ENCODE results near the gene ITPK1.

Gene ITPK1

GRCh38 chr14:93050761-93051160, 65.0 kb downstream of the ITPK1 start:
- Histone ChIP-seq H3K4me3 (ENCODE audit: low read depth, low read length) (no peak overlapping the region), H3K27me3 (ENCODE audit: insufficient read depth, low read length) (no peaks in the 10 kb centered on the region), H3K79me2 (ENCODE audit: control insufficient read depth, insufficient read depth, low read length, unreplicated experiment) (no peaks in the 10 kb centered on the region), H3K27ac (ENCODE audit: low read depth, low read length) (no peak overlapping the region), H3K36me3 (ENCODE audit: insufficient read depth, low read length) (no peaks in the 10 kb centered on the region), H2AFZ (ENCODE audit: low read length, unreplicated experiment) (no peak overlapping the region), H3K4me1 (ENCODE audit: control insufficient read depth, insufficient read depth, low read length, unreplicated experiment) (peaks cover 15% of the 10 kb centered on the region)

- Histone ChIP-seq H2AFZ (ENCODE audit: low read length, unreplicated experiment) (no peak overlapping the region), H3K27me3 (ENCODE audit: insufficient read depth, low read length) (no peaks in the 10 kb centered on the region), H3K36me3 (ENCODE audit: insufficient read depth, low read length) (no peaks in the 10 kb centered on the region), H3K4me1 (ENCODE audit: control insufficient read depth, insufficient read depth, low read length, unreplicated experiment) (peaks cover 22% of the 10 kb centered on the region), H3K4me3 (ENCODE audit: low read depth, low read length) (no peak overlapping the region), H3K27ac (ENCODE audit: low read depth, low read length) (no peak overlapping the region), H3K79me2 (ENCODE audit: control insufficient read depth, insufficient read depth, low read length, unreplicated experiment) (no peaks in the 10 kb centered on the region)
Measured at GRCh38 chr14:93049867-93050331, 65.8 kb downstream of the ITPK1 start.

DNA sequence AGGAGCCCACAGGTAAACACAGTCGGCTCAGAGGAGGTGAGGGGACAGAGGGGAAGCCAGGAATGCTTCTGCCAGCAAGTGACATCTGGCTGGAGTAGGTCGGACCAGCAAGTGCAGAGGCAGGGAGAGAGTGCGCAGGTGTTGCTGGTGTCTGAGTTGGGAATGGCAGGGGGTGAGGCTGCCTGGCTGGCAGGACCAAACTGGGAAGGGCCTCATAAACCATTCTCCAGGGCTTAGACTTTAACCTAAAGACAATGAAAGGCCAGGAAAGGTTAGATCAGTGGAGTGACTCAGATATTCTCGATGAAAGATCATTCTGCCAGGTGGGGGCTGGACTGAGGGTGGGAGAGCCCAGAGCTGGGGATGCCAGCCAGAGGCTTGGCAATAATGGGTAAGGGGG, 66.4 kb downstream of the ITPK1 start:
- H3K4me3 ChIP-seq (ENCODE audit: low read depth, low read length), result no peak overlapping the region
- H3K27ac ChIP-seq (ENCODE audit: low read depth, low read length), result no peak overlapping the region
- no peak overlapping the region for H2AFZ ChIP-seq (ENCODE audit: low read length, unreplicated experiment)
- H3K36me3 ChIP-seq (ENCODE audit: insufficient read depth, low read length), result no peaks in the 10 kb centered on the region
- no peaks in the 10 kb centered on the region for H3K79me2 ChIP-seq (ENCODE audit: control insufficient read depth, insufficient read depth, low read length, unreplicated experiment)
- no peaks in the 10 kb centered on the region for H3K27me3 ChIP-seq (ENCODE audit: insufficient read depth, low read length)
- H3K4me1 ChIP-seq (ENCODE audit: control insufficient read depth, insufficient read depth, low read length, unreplicated experiment), result peaks cover 27% of the 10 kb centered on the region

GRCh38 chr14:93048843-93049242, 66.9 kb downstream of the ITPK1 start:
- H2AFZ ChIP-seq (ENCODE audit: low read length, unreplicated experiment), result no peak overlapping the region
- H3K79me2 ChIP-seq (ENCODE audit: control insufficient read depth, insufficient read depth, low read length, unreplicated experiment), result no peaks in the 10 kb centered on the region
- no peaks in the 10 kb centered on the region for H3K27me3 ChIP-seq (ENCODE audit: insufficient read depth, low read length)
- H3K4me3 ChIP-seq (ENCODE audit: low read depth, low read length), result no peak overlapping the region
- no peak overlapping the region for H3K27ac ChIP-seq (ENCODE audit: low read depth, low read length)
- peaks cover 31% of the 10 kb centered on the region for H3K4me1 ChIP-seq (ENCODE audit: control insufficient read depth, insufficient read depth, low read length, unreplicated experiment)
- H3K36me3 ChIP-seq (ENCODE audit: insufficient read depth, low read length), result no peaks in the 10 kb centered on the region

- no peak overlapping the region for H3K4me3 ChIP-seq (ENCODE audit: low read depth, low read length)
- no peaks in the 10 kb centered on the region for H3K36me3 ChIP-seq (ENCODE audit: insufficient read depth, low read length)
- no peaks in the 10 kb centered on the region for H3K27me3 ChIP-seq (ENCODE audit: insufficient read depth, low read length)
- H3K79me2 ChIP-seq (ENCODE audit: control insufficient read depth, insufficient read depth, low read length, unreplicated experiment), result no peaks in the 10 kb centered on the region
- no peak overlapping the region for H3K27ac ChIP-seq (ENCODE audit: low read depth, low read length)
- H2AFZ ChIP-seq (ENCODE audit: low read length, unreplicated experiment), result no peak overlapping the region
- peaks cover 43% of the 10 kb centered on the region for H3K4me1 ChIP-seq (ENCODE audit: control insufficient read depth, insufficient read depth, low read length, unreplicated experiment)
Measured at GRCh38 chr14:93047661-93048060, 68.1 kb downstream of the ITPK1 start.

DNA sequence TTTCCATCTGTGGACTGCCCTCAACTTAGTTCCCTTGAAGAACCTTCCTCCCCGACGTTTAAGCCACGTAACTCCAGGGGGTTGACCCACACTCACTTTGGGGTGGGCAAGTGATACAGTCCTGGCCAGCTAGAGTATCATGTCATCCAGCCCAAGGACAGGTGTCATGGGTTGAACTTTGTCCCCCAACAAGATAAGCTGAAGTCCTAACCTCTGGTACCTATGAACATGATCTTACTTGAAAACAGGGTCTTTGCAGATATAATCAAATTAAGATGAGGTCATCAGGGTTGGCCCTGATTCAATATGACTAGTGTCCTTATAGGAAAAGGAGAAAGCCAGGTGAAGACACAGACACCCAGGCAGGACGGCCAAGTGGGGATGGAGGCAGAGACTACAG, 68.6 kb downstream of the ITPK1 start:
- no peak overlapping the region for H3K27ac ChIP-seq (ENCODE audit: low read depth, low read length)
- H3K27me3 ChIP-seq (ENCODE audit: insufficient read depth, low read length), result no peaks in the 10 kb centered on the region
- H3K4me1 ChIP-seq (ENCODE audit: control insufficient read depth, insufficient read depth, low read length, unreplicated experiment), result peaks cover 48% of the 10 kb centered on the region
- H3K4me3 ChIP-seq (ENCODE audit: low read depth, low read length), result no peak overlapping the region
- no peak overlapping the region for H2AFZ ChIP-seq (ENCODE audit: low read length, unreplicated experiment)
- H3K36me3 ChIP-seq (ENCODE audit: insufficient read depth, low read length), result no peaks in the 10 kb centered on the region
- H3K79me2 ChIP-seq (ENCODE audit: control insufficient read depth, insufficient read depth, low read length, unreplicated experiment), result no peaks in the 10 kb centered on the region

DNA sequence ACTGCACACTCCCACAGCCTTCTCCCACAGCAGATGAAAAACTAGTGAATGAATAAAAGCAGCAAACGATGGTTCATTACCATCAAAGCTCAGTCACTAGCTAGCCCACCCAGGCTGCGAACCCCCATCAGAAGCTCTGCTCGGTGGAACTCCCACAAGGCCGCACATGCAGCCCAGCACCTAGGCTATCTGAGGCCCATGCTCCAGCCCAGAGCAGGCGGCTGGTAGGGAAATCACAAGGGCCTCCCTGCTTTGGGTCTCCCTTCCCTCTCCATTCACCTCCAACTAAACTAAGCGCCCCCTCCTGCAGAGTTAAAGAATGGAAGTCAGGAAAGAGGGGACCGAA, 69.0 kb downstream of the ITPK1 start:
- Histone ChIP-seq H3K4me3 (ENCODE audit: low read depth, low read length) (no peak overlapping the region), H3K4me1 (ENCODE audit: control insufficient read depth, insufficient read depth, low read length, unreplicated experiment) (peaks cover 50% of the 10 kb centered on the region), H3K27me3 (ENCODE audit: insufficient read depth, low read length) (no peaks in the 10 kb centered on the region), H3K27ac (ENCODE audit: low read depth, low read length) (no peak overlapping the region), H3K36me3 (ENCODE audit: insufficient read depth, low read length) (no peaks in the 10 kb centered on the region), H3K79me2 (ENCODE audit: control insufficient read depth, insufficient read depth, low read length, unreplicated experiment) (no peaks in the 10 kb centered on the region), H2AFZ (ENCODE audit: low read length, unreplicated experiment) (no peak overlapping the region)

DNA sequence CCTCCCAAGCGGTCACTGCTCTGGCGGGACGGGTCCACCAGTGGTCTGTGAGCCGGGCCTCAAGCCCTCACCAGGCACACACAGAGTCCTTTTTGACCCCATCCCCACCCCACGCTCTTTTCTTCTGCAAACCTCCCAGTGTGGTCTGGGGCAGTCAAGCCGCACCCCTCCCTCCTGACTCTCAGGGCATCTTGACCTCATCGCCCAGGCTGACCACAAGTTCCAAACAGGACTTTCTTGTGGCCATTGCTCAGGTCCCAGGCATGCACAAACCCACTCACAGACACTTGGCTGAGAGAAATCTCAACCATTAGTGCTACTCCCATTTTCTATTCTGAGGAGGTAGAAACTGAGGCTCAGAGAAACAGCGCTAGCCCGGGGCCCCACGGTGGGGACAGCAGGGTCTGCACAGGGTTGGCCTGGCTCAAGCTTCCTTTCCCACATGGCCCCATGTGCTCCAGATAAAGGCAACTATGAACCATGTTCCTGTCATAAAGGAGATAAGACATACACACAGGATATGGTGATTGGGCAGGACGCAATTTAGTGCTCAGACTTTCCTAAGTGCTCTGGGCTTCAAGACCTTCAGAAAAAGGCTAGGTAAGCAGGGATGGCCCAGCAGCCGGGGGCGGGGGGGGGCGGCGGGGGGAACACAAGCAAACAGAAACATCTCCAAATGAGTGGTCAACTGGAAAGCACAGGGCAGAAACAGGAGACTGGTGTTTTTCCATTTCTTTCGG, 69.6 kb downstream of the ITPK1 start:
- Histone ChIP-seq H3K27me3 (ENCODE audit: insufficient read depth, low read length) (no peaks in the 10 kb centered on the region), H2AFZ (ENCODE audit: low read length, unreplicated experiment) (no peak overlapping the region), H3K27ac (ENCODE audit: low read depth, low read length) (no peak overlapping the region), H3K36me3 (ENCODE audit: insufficient read depth, low read length) (no peaks in the 10 kb centered on the region), H3K79me2 (ENCODE audit: control insufficient read depth, insufficient read depth, low read length, unreplicated experiment) (no peaks in the 10 kb centered on the region), H3K4me1 (ENCODE audit: control insufficient read depth, insufficient read depth, low read length, unreplicated experiment) (peaks cover 50% of the 10 kb centered on the region), H3K4me3 (ENCODE audit: low read depth, low read length) (no peak overlapping the region)

DNA sequence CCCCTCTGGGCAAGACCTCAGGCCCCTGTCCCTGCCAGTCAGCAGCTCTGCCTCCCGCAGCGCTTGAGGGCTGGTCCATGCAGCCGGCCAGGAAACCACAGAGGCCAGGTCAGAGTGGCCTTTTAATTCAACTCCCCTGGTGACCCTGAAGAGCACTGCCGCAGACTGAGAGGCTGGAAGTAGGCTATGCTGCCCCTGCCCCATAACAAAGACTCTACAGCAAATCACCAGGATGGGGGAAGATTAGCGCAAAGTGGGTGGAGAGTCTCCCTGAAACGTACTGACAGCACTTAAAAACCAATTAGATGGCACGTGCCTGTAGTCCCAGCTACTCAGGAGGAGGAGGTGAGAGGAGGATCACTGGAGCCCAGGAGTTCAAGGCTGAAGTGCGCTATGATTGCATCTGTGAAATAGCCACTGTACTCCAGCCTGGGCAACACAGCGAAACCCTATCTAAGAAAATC, 70.5 kb downstream of the ITPK1 start:
- H3K4me1 ChIP-seq (ENCODE audit: control insufficient read depth, insufficient read depth, low read length, unreplicated experiment), result peaks cover 59% of the 10 kb centered on the region
- H2AFZ ChIP-seq (ENCODE audit: low read length, unreplicated experiment), result no peak overlapping the region
- no peaks in the 10 kb centered on the region for H3K36me3 ChIP-seq (ENCODE audit: insufficient read depth, low read length)
- H3K27ac ChIP-seq (ENCODE audit: low read depth, low read length), result no peak overlapping the region
- H3K79me2 ChIP-seq (ENCODE audit: control insufficient read depth, insufficient read depth, low read length, unreplicated experiment), result no peaks in the 10 kb centered on the region
- H3K4me3 ChIP-seq (ENCODE audit: low read depth, low read length), result no peak overlapping the region
- H3K27me3 ChIP-seq (ENCODE audit: insufficient read depth, low read length), result no peaks in the 10 kb centered on the region

DNA sequence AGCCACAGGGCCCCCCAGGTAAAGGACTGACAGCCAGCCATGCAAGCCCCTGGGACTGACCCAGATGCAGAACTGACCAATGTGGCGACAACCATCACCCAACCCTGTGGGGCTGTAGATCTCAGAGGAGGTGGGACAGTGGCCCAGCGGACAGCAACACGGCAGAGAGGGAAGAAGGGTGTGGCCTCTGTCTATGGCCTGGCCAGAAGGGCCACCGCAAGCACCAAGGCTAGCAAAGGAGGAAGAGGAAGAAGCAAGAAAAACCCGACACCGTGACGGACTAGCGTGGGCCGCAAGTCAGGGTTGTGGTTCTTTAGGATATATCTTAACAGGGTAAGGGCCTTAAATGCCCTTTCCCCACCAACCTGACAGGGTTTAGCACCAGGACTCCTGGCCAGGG, 71.2 kb downstream of the ITPK1 start:
- no peaks in the 10 kb centered on the region for H3K79me2 ChIP-seq (ENCODE audit: control insufficient read depth, insufficient read depth, low read length, unreplicated experiment)

DNA sequence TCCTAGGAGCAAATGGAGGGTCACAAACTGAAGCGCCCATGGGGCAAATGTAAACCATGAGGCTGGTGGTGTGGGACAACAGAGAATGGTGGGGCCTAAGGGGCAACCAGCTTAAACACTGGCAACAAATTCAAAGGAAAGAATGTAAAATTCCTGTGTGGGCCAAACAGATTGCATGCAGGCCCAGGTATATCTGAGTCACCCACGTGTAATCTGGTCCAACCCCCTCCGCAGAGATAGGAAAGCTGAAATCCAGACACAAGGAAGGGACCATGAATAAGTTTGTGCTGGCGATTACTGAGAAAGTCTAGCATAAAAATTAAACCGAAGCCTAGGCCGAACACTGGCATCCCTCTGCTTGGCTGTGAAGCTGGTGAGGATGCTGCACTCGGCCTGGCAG, 71.6 kb downstream of the ITPK1 start:
- Histone ChIP-seq H3K36me3 (ENCODE audit: insufficient read depth, low read length) (no peaks in the 10 kb centered on the region), H3K4me1 (ENCODE audit: control insufficient read depth, insufficient read depth, low read length, unreplicated experiment) (peaks cover 67% of the 10 kb centered on the region), H3K4me3 (ENCODE audit: low read depth, low read length) (no peak overlapping the region), H3K27ac (ENCODE audit: low read depth, low read length) (peak overlapping the region; percentile 81), H2AFZ (ENCODE audit: low read length, unreplicated experiment) (no peak overlapping the region), H3K79me2 (ENCODE audit: control insufficient read depth, insufficient read depth, low read length, unreplicated experiment) (no peaks in the 10 kb centered on the region), H3K27me3 (ENCODE audit: insufficient read depth, low read length) (no peaks in the 10 kb centered on the region)

More for the DNA sequence above, 71.2 kb downstream of the ITPK1 start:
- H3K27me3 ChIP-seq (ENCODE audit: insufficient read depth, low read length), result no peaks in the 10 kb centered on the region
- no peak overlapping the region for H3K4me3 ChIP-seq (ENCODE audit: low read depth, low read length)
- H2AFZ ChIP-seq (ENCODE audit: low read length, unreplicated experiment), result no peak overlapping the region
- 0 out of 2 replicates have a peak overlapping the region, but pooled peaks have one; percentile 81 for H3K27ac ChIP-seq (ENCODE audit: low read depth, low read length)
- peaks cover 65% of the 10 kb centered on the region for H3K4me1 ChIP-seq (ENCODE audit: control insufficient read depth, insufficient read depth, low read length, unreplicated experiment)
- no peaks in the 10 kb centered on the region for H3K36me3 ChIP-seq (ENCODE audit: insufficient read depth, low read length)

Measured in ACC112 (cell line).